GM10248 (cell line): ENCODE results near the gene GPR153.

ENCODE experiments used
- CTCF ChIA-PET: fragments of 300-600 bp; sonication (Branson Sonifier 250); formaldehyde crosslinking; extraction: SDS; loops from one replicate; lab custom pipeline; 2021; ENCODE audit warnings: antibody characterized with exemption; lab: Yijun Ruan, JAX
- POLR2A ChIA-PET: fragments of 350-650 bp; sonication (Branson Sonifier 250); formaldehyde crosslinking; extraction: SDS; loops from one replicate; lab custom pipeline; 2020; ENCODE audit warnings: antibody characterized with exemption; lab: Yijun Ruan, JAX
- DNase-seq: peaks from one replicate; pipeline ENCODE4 v3.0.0; 2012; ENCODE audit errors: extremely low spot score
- TF ChIP-seq, protein P1 (sequence below): IDR thresholded peaks from 2 replicates; pipeline ENCODE4 v1.5.1; 2012; ENCODE audit warnings: mild to moderate bottlenecking, low read depth; ENCODE audit errors: extremely low read depth, missing control alignments, control extremely low read depth

Gene GPR153

DNA sequence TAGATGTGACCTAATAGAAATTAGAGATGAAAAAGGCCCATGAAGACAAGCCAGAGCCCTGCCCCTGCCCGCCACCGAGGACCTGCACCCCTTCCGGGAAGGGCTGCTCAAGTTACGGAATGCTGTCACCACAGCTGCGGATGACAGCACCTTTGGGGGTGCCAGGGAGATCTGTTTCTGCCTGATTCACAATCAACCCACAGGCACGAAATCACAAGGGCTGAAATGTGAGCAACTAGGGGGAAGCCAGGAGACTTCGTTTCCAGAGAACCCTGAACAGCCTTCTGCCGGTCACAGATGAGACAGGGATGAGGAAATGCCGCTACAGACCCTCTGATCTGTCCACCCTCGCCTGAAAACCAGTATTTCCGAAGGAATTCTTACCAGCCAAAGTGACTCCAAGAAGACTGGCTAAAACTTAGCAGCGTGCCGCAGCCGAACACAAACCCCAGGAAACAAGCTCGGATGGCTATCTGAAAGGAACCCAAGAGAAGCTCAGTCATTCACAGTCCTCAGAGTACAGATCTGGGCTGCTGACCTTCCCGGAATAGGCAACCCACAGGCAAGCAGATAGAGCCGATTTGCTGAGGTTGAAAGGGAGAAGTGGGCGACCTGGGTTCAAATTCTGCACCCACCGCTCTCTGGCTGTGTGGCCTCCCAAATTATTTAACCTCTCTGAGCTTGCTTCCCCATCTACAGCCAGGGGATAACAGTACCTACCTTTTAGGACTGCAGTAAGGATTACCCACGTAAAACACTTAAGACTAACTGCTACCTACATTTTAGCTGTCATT lies 26.2 kb downstream of the GPR153 start:
- ChIA-PET CTCF (interaction anchor here (2.0 to 3.2 kb wide), 3 partner anchors 12 to 30 kb away, joined by 8 to 34 read pairs (median 10); partner anchors contain the start of gene RNF207), POLR2A (interaction anchor here (0.6 kb wide), 1 partner anchor 175 kb away, joined by 4 read pairs; no protein-coding TSS in a partner anchor)
- TF ChIP-seq, protein P1, sequence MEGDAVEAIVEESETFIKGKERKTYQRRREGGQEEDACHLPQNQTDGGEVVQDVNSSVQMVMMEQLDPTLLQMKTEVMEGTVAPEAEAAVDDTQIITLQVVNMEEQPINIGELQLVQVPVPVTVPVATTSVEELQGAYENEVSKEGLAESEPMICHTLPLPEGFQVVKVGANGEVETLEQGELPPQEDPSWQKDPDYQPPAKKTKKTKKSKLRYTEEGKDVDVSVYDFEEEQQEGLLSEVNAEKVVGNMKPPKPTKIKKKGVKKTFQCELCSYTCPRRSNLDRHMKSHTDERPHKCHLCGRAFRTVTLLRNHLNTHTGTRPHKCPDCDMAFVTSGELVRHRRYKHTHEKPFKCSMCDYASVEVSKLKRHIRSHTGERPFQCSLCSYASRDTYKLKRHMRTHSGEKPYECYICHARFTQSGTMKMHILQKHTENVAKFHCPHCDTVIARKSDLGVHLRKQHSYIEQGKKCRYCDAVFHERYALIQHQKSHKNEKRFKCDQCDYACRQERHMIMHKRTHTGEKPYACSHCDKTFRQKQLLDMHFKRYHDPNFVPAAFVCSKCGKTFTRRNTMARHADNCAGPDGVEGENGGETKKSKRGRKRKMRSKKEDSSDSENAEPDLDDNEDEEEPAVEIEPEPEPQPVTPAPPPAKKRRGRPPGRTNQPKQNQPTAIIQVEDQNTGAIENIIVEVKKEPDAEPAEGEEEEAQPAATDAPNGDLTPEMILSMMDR: no peak
- DNase-seq: no peak

DNA sequence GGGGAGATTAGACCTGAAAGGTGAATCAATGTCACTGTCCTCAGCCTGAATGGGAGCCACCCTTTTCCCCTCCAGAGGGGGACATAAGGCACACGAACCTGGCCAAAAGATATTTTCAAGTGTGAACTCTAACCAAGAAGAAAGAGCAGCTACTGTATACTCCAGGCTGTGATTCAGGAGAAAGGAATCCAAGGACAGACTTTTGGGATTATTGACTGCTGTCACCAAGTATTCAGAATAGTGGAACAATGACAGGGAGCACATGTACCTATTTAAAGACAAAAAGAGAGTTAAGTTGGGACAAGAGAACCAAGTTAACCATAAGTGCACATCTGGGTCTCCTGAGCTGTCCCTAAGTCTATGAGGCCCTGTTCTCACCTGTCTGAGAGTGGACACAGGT lies 27.5 kb downstream of the GPR153 start:
- CTCF ChIA-PET: interaction anchor here (0.7 to 2.7 kb wide), 3 partner anchors 13 to 190 kb away, joined by 3 to 5 read pairs (median 3); no protein-coding TSS in a partner anchor
- POLR2A ChIA-PET: interaction anchor here (0.6 kb wide), 1 partner anchor 41 kb away, joined by 3 read pairs; no protein-coding TSS in a partner anchor
- DNase-seq: no peak
- TF ChIP-seq, protein P1: no peak

DNA sequence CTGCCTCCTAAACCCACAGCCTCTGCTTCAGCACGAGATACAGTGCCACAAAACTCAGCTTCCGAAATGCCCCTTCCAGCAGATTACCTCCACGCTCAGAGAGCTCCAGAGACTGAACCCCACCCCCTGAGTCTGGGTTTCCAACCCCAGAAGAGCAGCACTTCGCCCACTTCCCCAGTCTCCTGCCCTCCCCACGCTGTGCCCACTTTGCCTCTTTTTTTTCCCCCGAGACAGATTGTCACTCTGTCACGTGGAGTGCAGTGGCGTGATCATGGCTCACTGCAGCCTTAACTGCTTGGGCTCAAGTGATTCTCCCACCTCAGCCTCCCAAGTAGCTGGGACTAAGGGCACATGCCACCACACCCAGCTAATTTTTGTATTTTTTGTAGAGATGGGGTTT lies 35.2 kb downstream of the GPR153 start:
- ChIA-PET CTCF (interaction anchor here (0.7 to 2.1 kb wide), 6 partner anchors 10 to 20 kb away, joined by 3 to 11 read pairs (median 4); partner anchors contain the start of gene RNF207), POLR2A (interaction anchor here (0.5 kb wide), 1 partner anchor 144 kb away, joined by 4 read pairs; no protein-coding TSS in a partner anchor)
- TF ChIP-seq, protein P1: no peak
- DNase-seq: no peak

DNA sequence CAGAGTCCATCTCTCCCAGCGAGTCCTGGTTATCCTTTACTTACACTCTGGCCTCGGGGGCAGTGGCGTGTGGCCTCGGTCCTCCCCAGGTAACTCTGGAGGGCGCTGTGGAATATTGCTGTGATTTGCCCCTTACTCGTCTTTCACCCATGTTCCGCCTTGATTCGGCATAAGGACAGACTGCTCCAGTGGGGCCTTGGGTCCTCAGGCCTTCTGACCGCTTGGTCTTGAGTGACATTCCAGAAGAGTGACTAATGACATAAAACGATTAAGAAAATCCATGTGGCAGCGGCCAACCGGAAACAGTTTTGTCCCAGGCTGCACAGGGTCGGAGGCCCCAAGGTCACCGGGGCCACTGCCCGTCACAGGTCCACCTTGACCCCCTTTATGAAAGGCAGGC lies 36.2 kb downstream of the GPR153 start:
- ChIA-PET POLR2A (no interaction called here), CTCF (interaction anchor here (0.7 to 1.7 kb wide), 3 partner anchors 9 to 20 kb away, joined by 3 to 4 read pairs (median 4); no protein-coding TSS in a partner anchor)
- no peak for DNase-seq
- TF ChIP-seq, protein P1: no peak

DNA sequence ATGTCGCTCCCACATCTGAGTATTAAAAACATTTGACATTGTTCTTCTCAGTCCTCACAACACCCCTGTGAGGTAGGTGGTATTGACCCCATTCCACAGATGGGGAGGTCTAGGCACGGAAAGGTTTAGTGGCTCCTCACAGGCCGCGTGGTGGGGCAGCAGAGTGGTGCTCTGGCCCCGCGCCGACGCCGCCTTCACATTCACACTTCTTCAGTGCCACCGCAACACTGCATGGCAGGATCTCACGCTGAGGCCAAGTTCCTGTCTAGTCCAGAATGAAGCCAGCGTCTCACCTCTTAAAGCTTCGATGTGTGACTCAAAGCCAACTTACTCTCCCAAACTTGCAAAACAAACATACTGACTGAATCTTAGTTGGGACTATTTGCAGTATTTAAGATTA lies 37.3 kb downstream of the GPR153 start:
- TF ChIP-seq, protein P1: no peak
- POLR2A ChIA-PET: no interaction called here
- DNase-seq: no peak
- CTCF ChIA-PET: interaction anchor here (0.9 kb wide), 1 partner anchor 422 kb away, joined by 3 read pairs; no protein-coding TSS in a partner anchor

DNA sequence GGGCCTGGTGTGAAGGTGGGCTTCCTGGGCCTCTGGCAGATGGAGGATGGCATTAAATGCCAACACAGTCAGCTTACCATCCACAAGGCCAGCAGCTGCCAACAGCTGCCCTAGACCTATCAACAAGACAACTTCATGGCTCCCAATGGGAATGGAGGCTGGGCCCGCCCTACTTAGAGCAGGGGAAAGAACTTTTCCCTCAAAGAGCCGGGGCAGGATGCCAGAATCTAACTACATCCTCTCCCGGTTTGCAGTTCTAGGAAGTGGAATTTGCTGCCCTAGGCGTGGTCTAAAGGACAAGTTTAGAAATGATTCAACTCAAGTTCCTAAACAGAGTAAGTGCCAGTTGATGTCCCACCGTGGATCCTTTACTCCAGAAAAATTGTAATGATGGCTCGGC lies 38.3 kb downstream of the GPR153 start:
- ChIA-PET POLR2A (interaction anchor here (0.6 kb wide), 1 partner anchor 258 kb away, joined by 3 read pairs; no protein-coding TSS in a partner anchor), CTCF (interaction anchor here (1.1 to 1.7 kb wide), 4 partner anchors 8 to 24 kb away, joined by 3 to 6 read pairs (median 4); partner anchors contain the start of gene RNF207)
- TF ChIP-seq, protein P1: no peak
- no peak for DNase-seq
